Measurements from ENCODE around the gene SLC25A38.

- TF ChIP-seq, protein P1, sequence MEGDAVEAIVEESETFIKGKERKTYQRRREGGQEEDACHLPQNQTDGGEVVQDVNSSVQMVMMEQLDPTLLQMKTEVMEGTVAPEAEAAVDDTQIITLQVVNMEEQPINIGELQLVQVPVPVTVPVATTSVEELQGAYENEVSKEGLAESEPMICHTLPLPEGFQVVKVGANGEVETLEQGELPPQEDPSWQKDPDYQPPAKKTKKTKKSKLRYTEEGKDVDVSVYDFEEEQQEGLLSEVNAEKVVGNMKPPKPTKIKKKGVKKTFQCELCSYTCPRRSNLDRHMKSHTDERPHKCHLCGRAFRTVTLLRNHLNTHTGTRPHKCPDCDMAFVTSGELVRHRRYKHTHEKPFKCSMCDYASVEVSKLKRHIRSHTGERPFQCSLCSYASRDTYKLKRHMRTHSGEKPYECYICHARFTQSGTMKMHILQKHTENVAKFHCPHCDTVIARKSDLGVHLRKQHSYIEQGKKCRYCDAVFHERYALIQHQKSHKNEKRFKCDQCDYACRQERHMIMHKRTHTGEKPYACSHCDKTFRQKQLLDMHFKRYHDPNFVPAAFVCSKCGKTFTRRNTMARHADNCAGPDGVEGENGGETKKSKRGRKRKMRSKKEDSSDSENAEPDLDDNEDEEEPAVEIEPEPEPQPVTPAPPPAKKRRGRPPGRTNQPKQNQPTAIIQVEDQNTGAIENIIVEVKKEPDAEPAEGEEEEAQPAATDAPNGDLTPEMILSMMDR (IDR thresholded peaks at IDR 0.05) = no peak
- no peak for TF ChIP-seq EZH2 (IDR thresholded peaks at IDR 0.05)
- TF ChIP-seq EZH2phosphoT487 (IDR thresholded peaks at IDR 0.05) = no peak
Observed at GRCh38 chr3:39333607-39334006, 49.6 kb upstream of the SLC25A38 start.

Measured in neural progenitor cell (in vitro differentiated cells).